ENCODE results near the gene ARMC9. TPM values are rescaled to one million over a fixed set of nuclear protein-coding genes. Genes with fewer than 3 reads are reported as not detected.

ARMC9 gene
- total RNA-seq, 2 donors from 2014 or later: 41.7 to 51.5 TPM

DNA sequence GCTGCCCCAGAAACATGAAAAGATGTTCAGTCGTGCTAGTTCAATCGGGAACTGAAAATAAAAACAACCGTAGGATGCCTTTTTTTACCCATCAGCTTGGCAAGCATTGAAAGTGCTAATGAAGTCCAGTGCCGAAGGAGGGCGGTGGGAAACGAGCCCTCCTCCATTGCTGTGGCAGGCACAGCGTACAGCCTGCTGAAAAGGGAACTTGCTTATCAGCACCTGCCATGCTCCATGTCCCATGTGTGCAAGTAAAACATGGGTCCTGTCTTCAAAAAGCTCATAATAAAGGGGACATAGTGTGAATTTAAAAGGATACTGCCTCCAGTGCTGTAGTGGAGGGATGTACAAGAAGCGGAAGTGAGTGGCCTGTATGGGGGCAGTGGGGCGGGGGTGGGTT is 82.4 kb downstream of the ARMC9 start:
- H3K4me3 ChIP-seq (ENCODE audit: low read length): no peak overlapping the region
- H3K9me3 ChIP-seq (ENCODE audit: control insufficient read depth, low read length): no peaks in the 10 kb centered on the region
- no peak for DNase-seq
- Mint-ChIP-seq H3K27ac (no peak overlapping the region), H3K9me3 (no peaks in the 10 kb centered on the region), H3K27me3 (ENCODE audit: insufficient read depth) (no peaks in the 10 kb centered on the region), H3K4me1 (peaks cover 5% of the 10 kb centered on the region), H3K36me3 (ENCODE audit: low read depth) (peaks cover 54% of the 10 kb centered on the region), H3K4me3 (no peak overlapping the region)
- TF ChIP-seq CTCF (conservative IDR thresholded peaks at IDR 0.05): no peak
- no peak overlapping the region for H3K9ac ChIP-seq (ENCODE audit: extremely low read depth, low read length, poor library complexity, severe bottlenecking)
- no peaks in the 10 kb centered on the region for H3K27me3 ChIP-seq (ENCODE audit: control insufficient read depth, insufficient read depth, low read length, poor library complexity, severe bottlenecking)
- H3K36me3 ChIP-seq (ENCODE audit: control insufficient read depth, insufficient read depth, low read length): peaks cover 36% of the 10 kb centered on the region
- WGBS, 2 experiments (ENCODE audit: insufficient coverage in 1 of 2, insufficient read length in 1 of 2): 93 to 95% methylated on average over 8 to 9 of the region's 9 CpGs
- H3K27ac ChIP-seq (ENCODE audit: low read depth, low read length): no peak overlapping the region
- no peaks in the 10 kb centered on the region for H3K4me1 ChIP-seq (ENCODE audit: control insufficient read depth, insufficient read depth, low read length)

- DNase-seq: no peak
- Histone ChIP-seq H3K4me3 (ENCODE audit: low read length) (no peak overlapping the region), H3K36me3 (ENCODE audit: control insufficient read depth, insufficient read depth, low read length) (peaks cover 31% of the 10 kb centered on the region), H3K4me1 (ENCODE audit: control insufficient read depth, insufficient read depth, low read length) (no peaks in the 10 kb centered on the region), H3K9me3 (ENCODE audit: control insufficient read depth, low read length) (no peaks in the 10 kb centered on the region), H3K27ac (ENCODE audit: low read depth, low read length) (no peak overlapping the region), H3K9ac (ENCODE audit: extremely low read depth, low read length, poor library complexity, severe bottlenecking) (no peak overlapping the region), H3K27me3 (ENCODE audit: control insufficient read depth, insufficient read depth, low read length, poor library complexity, severe bottlenecking) (no peaks in the 10 kb centered on the region)
- peaks cover 5% of the 10 kb centered on the region for H3K4me1 Mint-ChIP-seq
- H3K36me3 Mint-ChIP-seq (ENCODE audit: low read depth): peaks cover 50% of the 10 kb centered on the region
- no peak overlapping the region for H3K4me3 Mint-ChIP-seq
- H3K9me3 Mint-ChIP-seq: no peaks in the 10 kb centered on the region
- 99 to 100% methylated on average over 1 to 2 of the region's 2 CpGs for WGBS, 2 experiments (ENCODE audit: insufficient coverage in 1 of 2, insufficient read length in 1 of 2)
- no peak overlapping the region for H3K27ac Mint-ChIP-seq
- H3K27me3 Mint-ChIP-seq (ENCODE audit: insufficient read depth): no peaks in the 10 kb centered on the region
- no peak for TF ChIP-seq CTCF (conservative IDR thresholded peaks at IDR 0.05)
Observed at GRCh38 chr2:231284296-231284695, 85.9 kb downstream of the ARMC9 start.

DNA sequence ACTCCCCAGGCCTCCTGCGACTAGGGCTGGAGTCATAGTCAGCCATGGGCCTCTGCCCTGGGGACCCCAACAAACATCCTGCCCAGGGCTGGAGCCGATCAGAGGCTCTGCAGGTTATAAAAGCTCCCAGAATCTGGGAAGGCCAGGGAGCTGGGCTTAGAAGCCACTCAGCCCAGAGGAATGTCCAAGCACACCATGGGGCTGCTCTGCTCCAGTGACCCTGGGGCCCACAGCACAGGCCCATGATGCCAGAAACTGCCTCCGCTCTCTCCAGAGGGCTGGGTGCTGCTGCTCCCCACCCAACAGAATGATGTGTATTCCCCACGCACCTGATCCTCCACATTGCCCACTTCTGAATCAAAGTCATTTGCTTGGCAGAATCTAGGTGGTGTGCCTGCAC is 88.5 kb downstream of the ARMC9 start:
- no peaks in the 10 kb centered on the region for H3K4me1 Mint-ChIP-seq
- no peak for TF ChIP-seq CTCF (conservative IDR thresholded peaks at IDR 0.05)
- no peaks in the 10 kb centered on the region for H3K9me3 ChIP-seq (ENCODE audit: control insufficient read depth, low read length)
- H3K36me3 ChIP-seq (ENCODE audit: control insufficient read depth, insufficient read depth, low read length): peaks cover 26% of the 10 kb centered on the region
- H3K27me3 Mint-ChIP-seq (ENCODE audit: insufficient read depth): no peaks in the 10 kb centered on the region
- no peaks in the 10 kb centered on the region for H3K4me1 ChIP-seq (ENCODE audit: control insufficient read depth, insufficient read depth, low read length)
- H3K27ac ChIP-seq (ENCODE audit: low read depth, low read length): no peak overlapping the region
- no peak for DNase-seq
- H3K27me3 ChIP-seq (ENCODE audit: control insufficient read depth, insufficient read depth, low read length, poor library complexity, severe bottlenecking): no peaks in the 10 kb centered on the region
- no peak overlapping the region for H3K4me3 ChIP-seq (ENCODE audit: low read length)
- H3K9me3 Mint-ChIP-seq: no peaks in the 10 kb centered on the region
- H3K36me3 Mint-ChIP-seq (ENCODE audit: low read depth): peaks cover 46% of the 10 kb centered on the region
- H3K9ac ChIP-seq (ENCODE audit: extremely low read depth, low read length, poor library complexity, severe bottlenecking): no peak overlapping the region
- no peak overlapping the region for H3K27ac Mint-ChIP-seq
- H3K4me3 Mint-ChIP-seq: no peak overlapping the region
- 98 to 100% methylated on average over 2 to 4 of the region's 4 CpGs for WGBS, 2 experiments (ENCODE audit: insufficient coverage in 1 of 2, insufficient read length in 1 of 2)
